SK-N-SH (cell line): Measurements from ENCODE around the gene TLNRD1. TPM values are rescaled to one million over a fixed set of nuclear protein-coding genes. Genes with fewer than 3 reads are reported as not detected.

Source experiments
- CTCF ChIA-PET: fragments of 300-600, 350-600 bp; formaldehyde crosslinking; extraction: SDS; loops from one replicate; lab custom pipeline; 2021; lab: Yijun Ruan, JAX
- POLR2A ChIA-PET: fragments of 350-600 bp; sonication (Branson Sonifier 250); formaldehyde crosslinking; extraction: SDS; loops from one replicate; lab custom pipeline; 2020; ENCODE audit warnings: antibody characterized with exemption, inconsistent platforms; lab: Yijun Ruan, JAX
- DNase-seq: peaks from one replicate; pipeline ENCODE4 v3.0.0; 2012
- H2AFZ ChIP-seq: fragments of 200-600 bp; sonication (generic); 2 replicates; pipeline ENCODE4 v1.8.1; 2016; ENCODE audit warnings: antibody characterized with exemption, mild to moderate bottlenecking, low read depth
- H3F3A ChIP-seq: fragments of 200-600 bp; sonication (generic); replicated peaks from 2 replicates; pipeline ENCODE3; 2016; ENCODE audit warnings: antibody characterized with exemption, mild to moderate bottlenecking; ENCODE audit not compliant: insufficient read depth
- H3K27ac ChIP-seq, 2 experiments: fragments of 200-500 bp in 1 of 2; fragments of 200-600 bp in 1 of 2; sonication (Bioruptor generic) in 1 of 2; sonication (generic), shearing (Covaris generic) in 1 of 2; 2 replicates each; pipeline versions ENCODE4 v1.5.1 to v1.6.1; 2014 to 2016; ENCODE audit warnings: low read depth in 2 of 2, inconsistent platforms in 1 of 2, low read length in 1 of 2, mild to moderate bottlenecking in 1 of 2, mixed read lengths in 1 of 2
- H3K27me3 ChIP-seq: fragments of 200-600 bp; sonication (generic), shearing (Covaris generic); 2 replicates; pipeline ENCODE4 v1.6.1; 2016; ENCODE audit warnings: mixed run types; ENCODE audit not compliant: insufficient read depth
- H3K36me3 ChIP-seq, 2 experiments: fragments of 200-500 bp in 1 of 2; fragments of 200-600 bp in 1 of 2; sonication (Bioruptor generic) in 1 of 2; sonication (generic) in 1 of 2; replicated peaks in 1 of 2; 2 replicates each; pipeline versions ENCODE3 to v1.5.1; 2014 to 2016; ENCODE audit warnings: low read length in 1 of 2, mild to moderate bottlenecking in 1 of 2; ENCODE audit not compliant: insufficient read depth in 2 of 2, control insufficient read depth in 1 of 2
- H3K4me1 ChIP-seq, 2 experiments: fragments of 200-500 bp in 1 of 2; fragments of 200-600 bp in 1 of 2; sonication (Bioruptor generic) in 1 of 2; sonication (generic), shearing (Covaris generic) in 1 of 2; 2 replicates each; pipeline versions ENCODE4 v1.5.1 to v1.6.1; 2014 to 2016; ENCODE audit warnings: low read depth in 1 of 2, low read length in 1 of 2, mixed run types in 1 of 2; ENCODE audit not compliant: insufficient read depth in 2 of 2, control insufficient read depth in 1 of 2
- H3K4me2 ChIP-seq: fragments of 200-600 bp; sonication (generic), shearing (Covaris generic); 2 replicates; pipeline ENCODE4 v1.6.1; 2017; ENCODE audit warnings: mixed run types
- H3K4me3 ChIP-seq, 2 experiments: fragments of 200-500 bp in 1 of 2; fragments of 200-600 bp in 1 of 2; sonication (Bioruptor generic) in 1 of 2; sonication (generic), shearing (Covaris generic) in 1 of 2; 2 replicates each; pipeline versions ENCODE4 v1.5.1 to v1.8.1; 2014 to 2016; ENCODE audit warnings: low read depth in 2 of 2, inconsistent platforms in 1 of 2, low read length in 1 of 2, mild to moderate bottlenecking in 1 of 2, mixed read lengths in 1 of 2, moderate library complexity in 1 of 2
- H3K79me2 ChIP-seq: fragments of 200-600 bp; sonication (generic); 2 replicates; pipeline ENCODE4 v1.8.1; 2017; ENCODE audit warnings: mild to moderate bottlenecking; ENCODE audit not compliant: insufficient read depth
- H3K9ac ChIP-seq: fragments of 200-600 bp; sonication (generic); 2 replicates; pipeline ENCODE4 v1.6.1; 2017; ENCODE audit warnings: mixed run types
- H3K9me2 ChIP-seq: fragments of 200-600 bp; sonication (generic); 2 replicates; pipeline ENCODE4 v1.6.1; 2017; ENCODE audit warnings: mixed run types
- H3K9me3 ChIP-seq: fragments of 200-600 bp; sonication (generic); 2 replicates; pipeline ENCODE4 v1.6.1; 2017; ENCODE audit warnings: mixed run types, mild to moderate bottlenecking, moderate library complexity
- H4K20me1 ChIP-seq: fragments of 200-600 bp; sonication (generic); 2 replicates; pipeline ENCODE4 v1.6.1; 2017; ENCODE audit warnings: mild to moderate bottlenecking, mixed run types; ENCODE audit not compliant: insufficient read depth
- CHD2 ChIP-seq: fragments of 150-350 bp; IDR thresholded peaks from 2 replicates; pipeline ENCODE4 v1.6.1; 2018; ENCODE audit warnings: low read length; ENCODE audit not compliant: partially characterized antibody
- MXI1 ChIP-seq: IDR thresholded peaks from 2 replicates; pipeline ENCODE4 v1.6.1; 2012; ENCODE audit warnings: mild to moderate bottlenecking, low read depth, low read length, improper control_type of control experiment
- NFIC ChIP-seq: IDR thresholded peaks from 2 replicates; pipeline ENCODE4 v1.4.0; 2012; ENCODE audit warnings: borderline replicate concordance
- RXRA ChIP-seq: IDR thresholded peaks from 2 replicates; pipeline ENCODE4 v1.4.0; 2012; ENCODE audit warnings: low read depth, mild to moderate bottlenecking, borderline replicate concordance
- SIN3A ChIP-seq: IDR thresholded peaks from 2 replicates; pipeline ENCODE4 v1.6.1; 2012; ENCODE audit warnings: low read depth, mild to moderate bottlenecking, low read length, moderate library complexity, borderline replicate concordance
- YY1 ChIP-seq: IDR thresholded peaks from 2 replicates; pipeline ENCODE4 v1.4.0; 2012; ENCODE audit warnings: low read depth, mild to moderate bottlenecking
- WGBS: methylation state at CpG from one replicate; pipeline ENCODE4 v1.1.6; 2017; ENCODE audit warnings: low lambda C conversion rate; 5-methylcytosine and 5-hydroxymethylcytosine counted together
- polyA plus RNA-seq, 3 experiments: library from polyadenylated mRNA; depleted of rRNA; stranded (reverse); fragments of >200 nt; gene quantifications; 2 replicates each; pipeline ENCODE4 v1.2.3, GENCODE V29; 2012
- TF ChIP-seq, protein P1 (sequence below): fragments of 150-350 bp; IDR thresholded peaks from 2 replicates; pipeline ENCODE4 v1.6.1; 2016; ENCODE audit warnings: mild to moderate bottlenecking, low read depth, low read length

TLNRD1 gene
- polyA plus RNA-seq, 1 of the 3 experiments (the other 2 are of a cell fraction) = 5.0 TPM

DNA sequence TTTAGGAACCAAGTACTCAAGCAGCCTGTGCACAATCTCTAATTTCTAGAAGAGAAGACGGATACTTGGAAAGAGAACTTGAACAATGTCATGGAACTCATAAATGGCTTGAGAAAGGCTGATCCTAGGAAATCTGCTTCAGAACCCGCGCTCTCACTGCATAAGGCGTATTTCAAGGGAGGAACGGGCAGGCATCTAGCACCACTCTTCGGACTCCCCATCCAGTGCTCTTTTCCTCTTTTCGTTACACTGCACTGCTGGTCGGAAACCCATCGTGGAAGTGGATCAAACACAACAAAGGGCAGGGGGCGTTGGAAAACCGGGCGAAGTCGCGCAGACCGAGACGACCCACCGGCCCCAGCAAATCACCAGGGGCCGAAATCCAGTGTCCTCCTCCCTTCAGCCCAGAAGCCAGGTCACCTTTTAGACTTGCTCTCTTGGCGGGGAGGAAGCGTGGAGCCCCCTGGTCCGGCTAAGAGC, 539 bp upstream of the TLNRD1 start:
- Histone ChIP-seq H3K27me3 (no peaks in the 10 kb centered on the region), H3K4me1 (peaks cover 11 to 16% of the 10 kb centered on the region in 2 experiments; a peak in 3 of 4 replicates), H3K4me3 (peak overlapping the region; percentile 89 to 97), H3F3A (peaks cover 11% of the 10 kb centered on the region), H3K36me3 (peaks cover 16 to 20% of the 10 kb centered on the region in 2 experiments), H3K9me3 (no peaks in the 10 kb centered on the region), H3K79me2 (peaks cover 43% of the 10 kb centered on the region), H3K9me2 (no peaks in the 10 kb centered on the region), H3K27ac (peak overlapping the region; percentile 87 to 90), H3K4me2 (peak overlapping the region; percentile 91), H2AFZ (peak overlapping the region; percentile 93), H3K9ac (peak overlapping the region; percentile 96), H4K20me1 (peaks cover 30% of the 10 kb centered on the region)
- TF ChIP-seq SIN3A = no peak
- TF ChIP-seq, protein P1, sequence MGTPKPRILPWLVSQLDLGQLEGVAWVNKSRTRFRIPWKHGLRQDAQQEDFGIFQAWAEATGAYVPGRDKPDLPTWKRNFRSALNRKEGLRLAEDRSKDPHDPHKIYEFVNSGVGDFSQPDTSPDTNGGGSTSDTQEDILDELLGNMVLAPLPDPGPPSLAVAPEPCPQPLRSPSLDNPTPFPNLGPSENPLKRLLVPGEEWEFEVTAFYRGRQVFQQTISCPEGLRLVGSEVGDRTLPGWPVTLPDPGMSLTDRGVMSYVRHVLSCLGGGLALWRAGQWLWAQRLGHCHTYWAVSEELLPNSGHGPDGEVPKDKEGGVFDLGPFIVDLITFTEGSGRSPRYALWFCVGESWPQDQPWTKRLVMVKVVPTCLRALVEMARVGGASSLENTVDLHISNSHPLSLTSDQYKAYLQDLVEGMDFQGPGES = no peak
- TF ChIP-seq NFIC = no peak
- TF ChIP-seq MXI1 = peak; percentile 46; the same call in 1 of the 2 replicates
- TF ChIP-seq CHD2 = no peak
- TF ChIP-seq YY1 = no peak
- DNase-seq = no peak
- 7% methylated on average over 19 of the region's 21 CpGs for WGBS
- ChIA-PET CTCF (interaction anchor here (0.8 kb wide), 1 partner anchor 266 kb away, joined by 4 read pairs; no protein-coding TSS in a partner anchor), POLR2A (interaction anchor here (1.3 kb wide), 1 partner anchor 9 kb away, joined by 8 read pairs; no protein-coding TSS in a partner anchor)

DNA sequence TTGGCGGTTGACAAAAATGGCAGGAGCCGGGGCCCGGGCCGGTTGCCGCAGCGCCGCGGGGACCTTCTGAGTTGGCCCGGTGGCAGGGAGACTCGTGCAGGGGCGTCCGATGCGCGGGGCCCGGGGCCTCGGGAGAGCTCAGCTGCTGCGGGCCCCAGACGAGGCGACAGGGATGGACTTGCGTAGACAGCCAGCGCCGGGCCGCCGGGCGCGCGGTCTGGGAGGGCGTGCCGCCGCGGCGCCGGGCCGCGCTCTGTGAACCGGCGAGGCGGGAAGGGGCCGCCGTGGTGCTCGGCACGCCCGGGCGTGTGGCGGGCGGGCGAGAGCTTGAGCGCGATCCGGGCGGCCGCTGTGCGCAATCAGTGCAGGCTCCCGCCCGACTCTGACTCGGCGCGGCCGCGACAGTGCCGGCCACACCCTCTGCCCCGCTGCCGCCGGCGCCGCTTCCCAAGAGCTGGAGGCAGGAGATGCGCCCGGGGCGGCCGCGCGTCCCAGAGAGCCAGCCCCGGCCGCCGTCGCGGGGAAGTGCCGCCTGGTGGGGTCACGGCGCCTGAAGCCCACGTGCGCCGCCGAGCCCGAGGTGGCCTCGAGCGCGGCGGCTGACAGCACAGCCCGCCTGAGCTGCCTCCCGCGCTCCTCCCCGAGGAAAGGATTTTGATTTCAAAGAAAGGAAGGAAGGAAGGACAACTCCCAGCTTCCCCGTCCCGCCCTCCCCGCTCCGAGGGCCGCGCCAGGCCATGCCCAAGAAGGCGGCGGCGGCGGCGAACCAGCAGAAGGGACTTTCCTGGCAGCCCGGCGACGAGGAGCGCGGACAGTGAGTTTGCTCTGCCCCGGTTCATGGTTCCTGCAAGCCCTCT, 657 bp downstream of the TLNRD1 start:
- WGBS = 0% methylated on average over 25 of the region's 110 CpGs
- peaks cover 11% of the 10 kb centered on the region for H3F3A ChIP-seq
- peaks cover 55% of the 10 kb centered on the region for H3K79me2 ChIP-seq
- H3K4me1 ChIP-seq = peaks cover 11 to 16% of the 10 kb centered on the region in 2 experiments; a peak in 3 of 4 replicates
- CTCF ChIA-PET = interaction anchor here (1.1 to 2.4 kb wide), 5 partner anchors 9 to 265 kb away, joined by 3 to 9 read pairs (median 5); no protein-coding TSS in a partner anchor
- peak overlapping the region; percentile 96 for H3K9ac ChIP-seq
- POLR2A ChIA-PET = interaction anchor here (1.0 to 1.3 kb wide), 3 partner anchors 10 to 19 kb away, joined by 3 to 8 read pairs (median 4); no protein-coding TSS in a partner anchor
- peak overlapping the region; percentile 91 for H3K4me2 ChIP-seq
- peak overlapping the region; percentile 86; the same call in 1 of the 2 replicates for H2AFZ ChIP-seq
- DNase-seq = peak; percentile 77
- H3K27me3 ChIP-seq = no peaks in the 10 kb centered on the region
- H3K4me3 ChIP-seq = peak overlapping the region; percentile 89 to 97
- peak overlapping the region; percentile 87 to 89 for H3K27ac ChIP-seq
- no peaks in the 10 kb centered on the region for H3K9me3 ChIP-seq
- peaks cover 35% of the 10 kb centered on the region for H4K20me1 ChIP-seq
- no peaks in the 10 kb centered on the region for H3K9me2 ChIP-seq
- H3K36me3 ChIP-seq = peaks cover 22 to 28% of the 10 kb centered on the region in 2 experiments
- TF ChIP-seq SIN3A (0 out of 2 replicates have a peak, but pooled peaks have one; percentile 5), MXI1 (peak; percentile 66; the same call in 1 of the 2 replicates), RXRA (no peak)
